Right lung (tissue), 10 donors: ENCODE results near the gene CPXCR1. TPM values are rescaled to one million over a fixed set of nuclear protein-coding genes. Genes with fewer than 3 reads are reported as not detected.
"Not testable (repeated sequence)": the region's sequence is repeated elsewhere in the genome, so short reads cannot be mapped to it uniquely, and the experiment has no call there.

ENCODE experiments used
- DNase-seq, 2 donors: peaks; one replicate each; pipeline ENCODE4 v3.0.0-alpha.2; 2013
- long read RNA-seq, 8 donors: transcript quantifications; one replicate each; lab custom pipeline, GENCODE V29; 2026
- polyA plus RNA-seq, 5 donors: library from polyadenylated mRNA; unstranded; fragments of 120-200 nt; gene quantifications; one replicate each; pipeline versions ENCODE4 v1.2.1 to v1.2.3, GENCODE V29; 2013; ENCODE audit warnings: inconsistent platforms in 1 of 5, low replicate concordance in 1 of 5; ENCODE audit not compliant: insufficient read length in 5 of 5, insufficient read depth in 1 of 5

CPXCR1 gene
- polyA plus RNA-seq = not detected
- long read RNA-seq, donor 1 = 0 reads
- long read RNA-seq, donor 2 = 0 reads
- long read RNA-seq, donor 3 = 0 reads
- long read RNA-seq, donor 4 = 0 reads
- long read RNA-seq, donor 5 = 0 reads
- long read RNA-seq, donor 6 = 0 reads
- long read RNA-seq, donor 7 = 0 reads
- long read RNA-seq, donor 8 = 0 reads

- DNase-seq = no peak
Measured at GRCh38 chrX:88746925-88747324, at the start of gene CPXCR1. TSS of gene CPXCR1 (plus strand) at chrX:88747225. CDS start at chrX:88753415, 6,190 bp downstream.

- DNase-seq = no peak
Measured at GRCh38 chrX:88735835-88736234, 11.2 kb upstream of the CPXCR1 start.

GRCh38 chrX:88746215-88746614, 810 bp upstream of the CPXCR1 start:
- DNase-seq = not testable (repeated sequence)

GRCh38 chrX:88752339-88752738, 5.3 kb downstream of the CPXCR1 start:
- not testable (repeated sequence) for DNase-seq

GRCh38 chrX:88789825-88790224, 42.8 kb downstream of the CPXCR1 start:
- no peak for DNase-seq
